GM23248 (cell line): Measurements from ENCODE around the gene TAF1C.

ENCODE experiments used
- EZH2 ChIP-seq: fragments of 200-600 bp; sonication (generic); IDR thresholded peaks from 2 replicates; pipeline ENCODE4 v1.6.1; 2018; ENCODE audit warnings: antibody characterized with exemption, mild to moderate bottlenecking; ENCODE audit not compliant: insufficient read depth, poor library complexity, severe bottlenecking
- EZH2phosphoT487 ChIP-seq: fragments of 200-600 bp; sonication (generic); IDR thresholded peaks from 2 replicates; pipeline ENCODE4 v1.6.1; 2018; ENCODE audit warnings: antibody characterized with exemption, moderate library complexity, mild to moderate bottlenecking, low read depth; ENCODE audit not compliant: insufficient read depth

GRCh38 chr16:84159800-84160199, 27.1 kb downstream of the TAF1C start:
- no peak for TF ChIP-seq EZH2
- TF ChIP-seq EZH2phosphoT487, result no peak
